Midbrain (tissue), 1 donor: ENCODE measurements around the gene RANBP10.

Source experiments
- DNase-seq: peaks from one replicate; lab custom pipeline; 2025; lab: John Stamatoyannopoulos, UW

Gene RANBP10

GRCh38 chr16:67746846-67747245 lies 59.5 kb downstream of the RANBP10 start:
- no peak for DNase-seq

GRCh38 chr16:67741118-67741517 lies 65.2 kb downstream of the RANBP10 start:
- no peak for DNase-seq

GRCh38 chr16:67740391-67740790 lies 66.0 kb downstream of the RANBP10 start:
- DNase-seq = no peak

- DNase-seq = no peak
These were observed 69.5 kb downstream of the RANBP10 start for GRCh38 chr16:67736858-67737257.

GRCh38 chr16:67734731-67735201 lies 71.6 kb downstream of the RANBP10 start:
- no peak for DNase-seq

GRCh38 chr16:67733734-67734470 lies 72.5 kb downstream of the RANBP10 start:
- DNase-seq = no peak

- DNase-seq = no peak
These were observed 74.6 kb downstream of the RANBP10 start for GRCh38 chr16:67731753-67732095.

- no peak for DNase-seq
These were observed 75.1 kb downstream of the RANBP10 start for GRCh38 chr16:67731071-67731752.

- DNase-seq = no peak
These were observed 76.0 kb downstream of the RANBP10 start for GRCh38 chr16:67730326-67730725.

GRCh38 chr16:67729636-67730248 lies 76.6 kb downstream of the RANBP10 start:
- DNase-seq = no peak

- no peak for DNase-seq
These were observed 78.6 kb downstream of the RANBP10 start for GRCh38 chr16:67727521-67728485.

- DNase-seq = no peak
These were observed 80.0 kb downstream of the RANBP10 start for GRCh38 chr16:67726106-67727034.

GRCh38 chr16:67723911-67724305 lies 82.5 kb downstream of the RANBP10 start:
- no peak for DNase-seq

- no peak for DNase-seq
These were observed 83.0 kb downstream of the RANBP10 start for GRCh38 chr16:67723151-67723910.

- DNase-seq = no peak
These were observed 86.1 kb downstream of the RANBP10 start for GRCh38 chr16:67720236-67720635.

- peak; percentile 57 for DNase-seq
These were observed 86.6 kb downstream of the RANBP10 start for GRCh38 chr16:67719778-67720144.

GRCh38 chr16:67719048-67719777 lies 87.1 kb downstream of the RANBP10 start, which contains the start of gene GFOD2:
TSS of gene GFOD2 (minus strand) at chr16:67719316. CDS start at chr16:67685715, 33,601 bp downstream.
- peak; percentile 97 for DNase-seq

- DNase-seq = no peak
These were observed 87.7 kb downstream of the RANBP10 start for GRCh38 chr16:67718668-67719047.

GRCh38 chr16:67716097-67716496 lies 90.3 kb downstream of the RANBP10 start:
- DNase-seq = no peak
